WTC11 (cell line): ENCODE measurements around the gene FBXO36. TPM values are rescaled to one million over a fixed set of nuclear protein-coding genes. Genes with fewer than 3 reads are reported as not detected.

Source experiments
- ATAC-seq: fragments of 200-7000 bp; cut with Tn5 transposase; 2 replicates; pipeline ENCODE4 v1.10.0; 2021; ENCODE audit warnings: mild to moderate bottlenecking, moderate library complexity
- CTCF ChIA-PET: fragments of 300-600 bp; sonication (Branson Sonifier 250); formaldehyde crosslinking; loops from one replicate; lab custom pipeline; 2021; ENCODE audit warnings: antibody characterized with exemption; lab: Charles Lee
- POLR2A ChIA-PET: fragments of 350-600 bp; sonication (Branson Sonifier 250); formaldehyde crosslinking; loops from one replicate; lab custom pipeline; 2021; ENCODE audit warnings: antibody characterized with exemption; lab: Charles Lee
- DNase-seq: peaks from one replicate; pipeline ENCODE4 v3.0.0; 2021; ENCODE audit warnings: low spot score
- H3K27ac Mint-ChIP-seq: 2 replicates; pipeline ENCODE4 v1.8.0; 2021; ENCODE audit warnings: mixed read lengths
- H3K27me3 Mint-ChIP-seq: 2 replicates; pipeline ENCODE4 v1.8.0; 2021; ENCODE audit warnings: low read depth, mild to moderate bottlenecking, moderate library complexity, mixed read lengths
- H3K36me3 Mint-ChIP-seq: 2 replicates; pipeline ENCODE4 v1.8.0; 2021; ENCODE audit warnings: mixed read lengths
- H3K4me1 Mint-ChIP-seq: 2 replicates; pipeline ENCODE4 v1.8.0; 2022; ENCODE audit warnings: mixed read lengths
- H3K4me3 Mint-ChIP-seq: 2 replicates; pipeline ENCODE4 v1.8.0; 2021; ENCODE audit warnings: mild to moderate bottlenecking, moderate library complexity, mixed read lengths
- H3K9me3 Mint-ChIP-seq: 2 replicates; pipeline ENCODE4 v1.8.0; 2021; ENCODE audit warnings: mixed read lengths
- AR ChIP-seq: fragments of 250-450 bp; sonication (Bioruptor Pico); IDR thresholded peaks from 2 replicates; pipeline ENCODE4 v1.9.0; 2021; ENCODE audit warnings: mild to moderate bottlenecking
- ARID4B ChIP-seq: sonication (generic); formaldehyde crosslinking; IDR thresholded peaks from 2 replicates; pipeline ENCODE4 v1.8.0; 2023; ENCODE audit warnings: missing genetic modification reagents, mild to moderate bottlenecking, borderline replicate concordance
- ATF1 ChIP-seq: sonication (generic); formaldehyde crosslinking; IDR thresholded peaks from 2 replicates; pipeline ENCODE4 v1.8.1; 2023; ENCODE audit warnings: mild to moderate bottlenecking, moderate library complexity, missing genetic modification reagents
- ATF2 ChIP-seq: sonication (generic); formaldehyde crosslinking; IDR thresholded peaks from 2 replicates; pipeline ENCODE4 v1.8.1; 2022; ENCODE audit warnings: low read depth, missing genetic modification reagents, borderline replicate concordance
- CDX4 ChIP-seq: fragments of 250-450 bp; sonication (Bioruptor Pico); IDR thresholded peaks from 2 replicates; pipeline ENCODE4 v1.9.0; 2021; ENCODE audit warnings: moderate library complexity, mild to moderate bottlenecking, inconsistent platforms, borderline replicate concordance
- E2F5 ChIP-seq: sonication (generic); formaldehyde crosslinking; IDR thresholded peaks from 2 replicates; pipeline ENCODE4 v1.8.1; 2022; ENCODE audit warnings: mild to moderate bottlenecking, moderate library complexity, missing genetic modification reagents
- IRF1 ChIP-seq: sonication (generic); formaldehyde crosslinking; IDR thresholded peaks from 2 replicates; pipeline ENCODE4 v1.8.0; 2023; ENCODE audit warnings: missing genetic modification reagents
- IRF2 ChIP-seq: sonication (generic); formaldehyde crosslinking; IDR thresholded peaks from 2 replicates; pipeline ENCODE4 v1.8.0; 2022; ENCODE audit warnings: low read depth, missing genetic modification reagents, borderline replicate concordance
- NFATC4 ChIP-seq: fragments of 250-450 bp; sonication (Bioruptor Pico); IDR thresholded peaks from 2 replicates; pipeline ENCODE4 v1.9.0; 2021; ENCODE audit warnings: mild to moderate bottlenecking
- NR1H2 ChIP-seq: sonication (generic); formaldehyde crosslinking; IDR thresholded peaks from 2 replicates; pipeline ENCODE4 v1.9.0; 2021; ENCODE audit warnings: mild to moderate bottlenecking, moderate library complexity, missing genetic modification reagents
- NR2C2 ChIP-seq: sonication (generic); formaldehyde crosslinking; IDR thresholded peaks from 2 replicates; pipeline ENCODE4 v1.8.0; 2022; ENCODE audit warnings: mild to moderate bottlenecking, missing genetic modification reagents
- SP1 ChIP-seq: sonication (generic); formaldehyde crosslinking; conservative IDR thresholded peaks from 2 replicates; pipeline ENCODE4 v1.8.1; 2022; ENCODE audit warnings: missing genetic modification reagents
- STAT6 ChIP-seq: sonication (generic); formaldehyde crosslinking; conservative IDR thresholded peaks from 2 replicates; pipeline ENCODE4 v1.8.1; 2023; ENCODE audit warnings: mild to moderate bottlenecking, low read depth, missing genetic modification reagents, moderate library complexity
- TCF7 ChIP-seq: sonication (generic); formaldehyde crosslinking; IDR thresholded peaks from 2 replicates; pipeline ENCODE4 v1.8.0; 2022; ENCODE audit warnings: mild to moderate bottlenecking, low read depth, missing genetic modification reagents, moderate library complexity
- ZNF138 ChIP-seq: sonication (generic); formaldehyde crosslinking; conservative IDR thresholded peaks from 2 replicates; pipeline ENCODE4 v1.8.1; 2022; ENCODE audit warnings: mild to moderate bottlenecking, moderate library complexity, missing genetic modification reagents
- ZNF219 ChIP-seq: sonication (generic); formaldehyde crosslinking; IDR thresholded peaks from 2 replicates; pipeline ENCODE4 v1.8.0; 2023; ENCODE audit warnings: missing genetic modification reagents, mild to moderate bottlenecking, borderline replicate concordance
- ZNF281 ChIP-seq: sonication (generic); formaldehyde crosslinking; IDR thresholded peaks from 2 replicates; pipeline ENCODE4 v1.8.0; 2023; ENCODE audit warnings: mild to moderate bottlenecking, missing genetic modification reagents
- total RNA-seq: library from RNA; stranded (reverse); gene quantifications from 3 replicates; pipeline ENCODE4 v1.2.3, GENCODE V29; 2021

FBXO36 gene
- total RNA-seq, 1 experiment from 2014 or later, result 5.3 TPM

- CTCF ChIA-PET, result interaction anchor here (1.1 to 1.4 kb wide), 2 partner anchors 21 to 22 kb away, joined by 4 to 9 read pairs; partner anchors contain the start of gene SLC16A14
- no peak for ATAC-seq
These were observed 124.2 kb downstream of the FBXO36 start for GRCh38 chr2:230046491-230046890.

More at GRCh38 chr2:230046491-230046890, 124.2 kb downstream of the FBXO36 start:
- H3K9me3 Mint-ChIP-seq, result peaks cover 7% of the 10 kb centered on the region
- no peaks in the 10 kb centered on the region for H3K4me1 Mint-ChIP-seq
- no peak for DNase-seq
- H3K4me3 Mint-ChIP-seq, result no peak overlapping the region
- H3K27ac Mint-ChIP-seq, result no peak overlapping the region
- TF ChIP-seq ZNF281 (no peak), TCF7 (no peak), ZNF219 (no peak), ATF2 (CRISPR knock-in tag) (no peak), NFATC4 (CRISPR knock-in tag) (no peak), SP1 (CRISPR knock-in tag) (no peak), AR (no peak), ATF1 (CRISPR knock-in tag) (no peak), NR1H2 (no peak), IRF2 (CRISPR knock-in tag) (no peak), ZNF138 (CRISPR knock-in tag) (no peak), STAT6 (CRISPR knock-in tag) (no peak), IRF1 (CRISPR knock-in tag) (no peak), NR2C2 (CRISPR knock-in tag) (no peak), CDX4 (CRISPR knock-in tag) (no peak), E2F5 (CRISPR knock-in tag) (no peak), ARID4B (CRISPR knock-in tag) (no peak)
- POLR2A ChIA-PET, result no interaction called here
- H3K27me3 Mint-ChIP-seq, result no peaks in the 10 kb centered on the region
- no peaks in the 10 kb centered on the region for H3K36me3 Mint-ChIP-seq
